GM12891 (cell line): Measurements from ENCODE around the gene RAC3.

Experiments used
- POLR2A ChIP-seq: IDR thresholded peaks from 2 replicates; pipeline ENCODE4 v1.6.1; 2011; ENCODE audit warnings: low read depth, low read length, control low read depth
- POLR2AphosphoS5 ChIP-seq: IDR thresholded peaks from 2 replicates; pipeline ENCODE4 v1.6.1; 2011; ENCODE audit warnings: low read depth, low read length, control low read depth

- TF ChIP-seq POLR2A (peak; percentile 20; the same call in 1 of the 2 replicates), POLR2AphosphoS5 (peak; percentile 70; the same call in 1 of the 2 replicates)
Measured at GRCh38 chr17:82056729-82057621, 25.5 kb downstream of the RAC3 start.
